ENCODE results near the gene MX1. TPM values are rescaled to one million over a fixed set of nuclear protein-coding genes. Genes with fewer than 3 reads are reported as not detected.

Gene MX1
- polyA plus RNA-seq, 2 of the 4 experiments (the other 2 are of a cell fraction) = 0.58 to 0.96 TPM

- FAIRE-seq = no peak
- no peak for ATAC-seq
- Histone ChIP-seq H3K27ac (no peak overlapping the region), H3K9me3 (no peaks in the 10 kb centered on the region), H3K4me1 (no peaks in the 10 kb centered on the region), H3K4me2 (no peak overlapping the region), H3K4me3 (no peak overlapping the region)
- CTCF ChIA-PET = no interaction called here
- POLR2A ChIA-PET = no interaction called here
- TF ChIP-seq ZNF302 (CRISPR knock-in tag; IDR thresholded peaks at IDR 0.05) (no peak), KDM5A (IDR thresholded peaks at IDR 0.05) (no peak), MAFK (IDR thresholded peaks at IDR 0.05; ENCODE audit: partially characterized antibody) (no peak), TFCP2L1 (CRISPR knock-in tag; IDR thresholded peaks at IDR 0.05) (no peak), CBX2 (IDR thresholded peaks at IDR 0.05; ENCODE audit: borderline replicate concordance, low read depth) (no peak), FOSL2 (IDR thresholded peaks at IDR 0.05) (no peak), FOSL2 (CRISPR knock-in tag; IDR thresholded peaks at IDR 0.05) (no peak), RAD21 (conservative IDR thresholded peaks at IDR 0.05 in 1 of 2, IDR thresholded peaks at IDR 0.05 in 1 of 2) (no peak), ESRRA (IDR thresholded peaks at IDR 0.05; ENCODE audit: borderline replicate concordance, low read length) (no peak), NR3C1 (IDR thresholded peaks at IDR 0.05) (no peak), TP53 (CRISPR knock-in tag; IDR thresholded peaks at IDR 0.05) (no peak), MAZ (IDR thresholded peaks at IDR 0.05; ENCODE audit: borderline replicate concordance, low read depth, low read length) (no peak), EHF (CRISPR knock-in tag; IDR thresholded peaks at IDR 0.05) (no peak), CHD4 (IDR thresholded peaks at IDR 0.05; ENCODE audit: borderline replicate concordance) (no peak), CEBPB (IDR thresholded peaks at IDR 0.05) (no peak), POLR2AphosphoS2 (conservative IDR thresholded peaks at IDR 0.05; ENCODE audit: low read length) (no peak), GATA3 (IDR thresholded peaks at IDR 0.05; ENCODE audit: borderline replicate concordance) (no peak), SMC3 (IDR thresholded peaks at IDR 0.05) (no peak), EHMT2 (IDR thresholded peaks at IDR 0.05; ENCODE audit: low read depth) (no peak), PHF8 (IDR thresholded peaks at IDR 0.05; ENCODE audit: borderline replicate concordance, low read depth) (no peak)
- 46% methylated on average over 4 of the region's 4 CpGs for WGBS (ENCODE audit: missing lambda C conversion rate)
- no peak for DNase-seq (ENCODE audit: low read depth in 1 of 2, low spot score in 1 of 2)
These were observed 13.2 kb downstream of the MX1 start for GRCh38 chr21:41439248-41439647.

- no peak overlapping the region for H3K27ac ChIP-seq
- no peak overlapping the region for H3K4me2 ChIP-seq
- POLR2A ChIA-PET = no interaction called here
- CTCF ChIA-PET = no interaction called here
- H3K4me1 ChIP-seq = no peaks in the 10 kb centered on the region
- H3K4me3 ChIP-seq = no peak overlapping the region
- ATAC-seq (no peak), FAIRE-seq (no peak), DNase-seq (ENCODE audit: low read depth in 1 of 2, low spot score in 1 of 2) (no peak)
- H3K9me3 ChIP-seq = no peaks in the 10 kb centered on the region
- TF ChIP-seq POLR2A (IDR thresholded peaks at IDR 0.05; ENCODE audit: low read length) (no peak), SMC3 (IDR thresholded peaks at IDR 0.05) (no peak), FOSL2 (IDR thresholded peaks at IDR 0.05) (no peak), FOSL2 (CRISPR knock-in tag; IDR thresholded peaks at IDR 0.05) (no peak), BHLHE40 (IDR thresholded peaks at IDR 0.05; ENCODE audit: low read depth, low read length) (no peak), RARB (CRISPR knock-in tag; IDR thresholded peaks at IDR 0.05) (no peak), KDM5A (IDR thresholded peaks at IDR 0.05) (no peak), CHD4 (IDR thresholded peaks at IDR 0.05; ENCODE audit: borderline replicate concordance) (no peak), GATA3 (IDR thresholded peaks at IDR 0.05; ENCODE audit: borderline replicate concordance) (no peak), MAX (IDR thresholded peaks at IDR 0.05) (no peak), HEYL (CRISPR knock-in tag; IDR thresholded peaks at IDR 0.05) (no peak), NFE2L2 (conservative IDR thresholded peaks at IDR 0.05; ENCODE audit: low read length) (no peak), HES2 (IDR thresholded peaks at IDR 0.05) (no peak), ESRRA (IDR thresholded peaks at IDR 0.05; ENCODE audit: borderline replicate concordance, low read length) (no peak), EHMT2 (IDR thresholded peaks at IDR 0.05; ENCODE audit: low read depth) (no peak), MAFK (IDR thresholded peaks at IDR 0.05; ENCODE audit: partially characterized antibody) (no peak)
- 75% methylated on average over 13 of the region's 14 CpGs for WGBS (ENCODE audit: missing lambda C conversion rate)
These were observed 15.5 kb downstream of the MX1 start for GRCh38 chr21:41441546-41441945.
